Measurements from ENCODE around the gene RAB10. TPM values are rescaled to one million over a fixed set of nuclear protein-coding genes. Genes with fewer than 3 reads are reported as not detected.

RAB10 gene
- total and polyA plus RNA-seq, 2 of the 13 experiments (the other 11 are each of a cell fraction or from before 2014, with no cell fraction given) = 48.2 to 120 TPM

DNA sequence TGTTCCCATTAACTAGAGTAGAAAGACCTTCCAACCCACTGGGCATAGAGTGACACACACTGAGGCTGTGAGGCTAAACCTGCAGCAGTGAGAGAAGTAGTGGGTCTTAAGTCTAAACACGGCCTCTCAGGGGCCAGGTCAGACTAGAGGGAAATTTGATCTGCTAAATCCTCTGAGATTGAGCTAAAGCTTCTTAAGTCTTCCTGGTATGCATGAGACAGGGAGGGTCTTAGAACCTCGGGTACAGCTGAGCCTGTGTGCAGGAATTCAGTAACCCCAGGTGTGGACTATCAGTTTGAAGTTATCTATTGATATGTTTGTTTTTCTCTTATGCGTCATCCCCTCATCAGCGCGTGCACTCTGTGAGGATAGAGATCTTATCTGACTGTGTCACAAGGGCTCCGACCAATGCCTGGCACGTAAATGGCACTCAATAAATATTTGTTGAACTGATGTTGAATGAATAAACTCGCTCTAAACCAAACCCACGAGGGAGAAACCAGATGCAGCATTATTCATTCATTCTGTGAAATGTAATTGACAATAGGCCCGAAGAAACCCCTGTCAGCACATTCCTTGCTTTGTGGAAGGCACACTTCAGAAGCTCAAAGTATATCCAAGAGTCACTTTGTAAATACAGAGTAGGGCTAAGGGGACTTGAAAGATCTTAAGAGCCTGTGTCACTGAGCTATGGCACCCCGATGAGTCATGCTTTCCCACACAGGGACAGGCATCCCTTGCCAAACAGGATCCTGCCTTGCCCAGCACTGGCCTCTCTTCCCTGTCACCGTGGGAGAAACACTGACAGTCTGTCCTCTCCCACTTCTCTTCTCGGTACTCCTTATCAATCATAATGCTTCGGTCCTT, 21.7 kb upstream of the RAB10 start (continued):
- TF ChIP-seq ZNF674 (CRISPR knock-in tag; IDR thresholded peaks at IDR 0.05; ENCODE audit: low read depth) (no peak), ETV6 (CRISPR knock-in tag; conservative IDR thresholded peaks at IDR 0.05) (no peak), ZNF768 (CRISPR knock-in tag; IDR thresholded peaks at IDR 0.05) (no peak), ZNF883 (CRISPR knock-in tag; IDR thresholded peaks at IDR 0.05; ENCODE audit: not compliant biosample characterization) (no peak), SMYD3 (CRISPR knock-in tag; IDR thresholded peaks at IDR 0.05) (no peak), FOXO4 (CRISPR knock-in tag; conservative IDR thresholded peaks at IDR 0.05) (no peak), POLR2AphosphoS2 (IDR thresholded peaks at IDR 0.05; ENCODE audit: low read depth, low read length) (no peak), TCF7 (IDR thresholded peaks at IDR 0.05; ENCODE audit: low read depth) (peak; percentile 90), ZNF253 (CRISPR knock-in tag; IDR thresholded peaks at IDR 0.05; ENCODE audit: borderline replicate concordance) (no peak), ZNF451 (CRISPR knock-in tag; IDR thresholded peaks at IDR 0.05) (no peak), ZFP90 (CRISPR knock-in tag; IDR thresholded peaks at IDR 0.05; ENCODE audit: borderline replicate concordance) (no peak), BCLAF1 (IDR thresholded peaks at IDR 0.05) (no peak), NR2F6 (IDR thresholded peaks at IDR 0.05) (peak; percentile 40), NR2F6 (CRISPR knock-in tag; IDR thresholded peaks at IDR 0.05) (no peak), U2AF2 (IDR thresholded peaks at IDR 0.05; ENCODE audit: low read depth, low read length) (no peak), ZFP36L1 (CRISPR knock-in tag; IDR thresholded peaks at IDR 0.05) (no peak), MEIS2 (CRISPR knock-in tag; IDR thresholded peaks at IDR 0.05) (0 out of 2 replicates have a peak, but pooled peaks have one; percentile 36), ZNF781 (CRISPR knock-in tag; IDR thresholded peaks at IDR 0.05; ENCODE audit: borderline replicate concordance, not compliant biosample characterization) (no peak), ZFP62 (CRISPR knock-in tag; IDR thresholded peaks at IDR 0.05) (no peak), SRF (IDR thresholded peaks at IDR 0.05; ENCODE audit: low read depth, low read length) (no peak), NCOA1 (CRISPR knock-in tag; IDR thresholded peaks at IDR 0.05) (no peak), MZF1 (CRISPR knock-in tag; IDR thresholded peaks at IDR 0.05; ENCODE audit: borderline replicate concordance) (no peak)
- TF ChIP-seq, protein P1, sequence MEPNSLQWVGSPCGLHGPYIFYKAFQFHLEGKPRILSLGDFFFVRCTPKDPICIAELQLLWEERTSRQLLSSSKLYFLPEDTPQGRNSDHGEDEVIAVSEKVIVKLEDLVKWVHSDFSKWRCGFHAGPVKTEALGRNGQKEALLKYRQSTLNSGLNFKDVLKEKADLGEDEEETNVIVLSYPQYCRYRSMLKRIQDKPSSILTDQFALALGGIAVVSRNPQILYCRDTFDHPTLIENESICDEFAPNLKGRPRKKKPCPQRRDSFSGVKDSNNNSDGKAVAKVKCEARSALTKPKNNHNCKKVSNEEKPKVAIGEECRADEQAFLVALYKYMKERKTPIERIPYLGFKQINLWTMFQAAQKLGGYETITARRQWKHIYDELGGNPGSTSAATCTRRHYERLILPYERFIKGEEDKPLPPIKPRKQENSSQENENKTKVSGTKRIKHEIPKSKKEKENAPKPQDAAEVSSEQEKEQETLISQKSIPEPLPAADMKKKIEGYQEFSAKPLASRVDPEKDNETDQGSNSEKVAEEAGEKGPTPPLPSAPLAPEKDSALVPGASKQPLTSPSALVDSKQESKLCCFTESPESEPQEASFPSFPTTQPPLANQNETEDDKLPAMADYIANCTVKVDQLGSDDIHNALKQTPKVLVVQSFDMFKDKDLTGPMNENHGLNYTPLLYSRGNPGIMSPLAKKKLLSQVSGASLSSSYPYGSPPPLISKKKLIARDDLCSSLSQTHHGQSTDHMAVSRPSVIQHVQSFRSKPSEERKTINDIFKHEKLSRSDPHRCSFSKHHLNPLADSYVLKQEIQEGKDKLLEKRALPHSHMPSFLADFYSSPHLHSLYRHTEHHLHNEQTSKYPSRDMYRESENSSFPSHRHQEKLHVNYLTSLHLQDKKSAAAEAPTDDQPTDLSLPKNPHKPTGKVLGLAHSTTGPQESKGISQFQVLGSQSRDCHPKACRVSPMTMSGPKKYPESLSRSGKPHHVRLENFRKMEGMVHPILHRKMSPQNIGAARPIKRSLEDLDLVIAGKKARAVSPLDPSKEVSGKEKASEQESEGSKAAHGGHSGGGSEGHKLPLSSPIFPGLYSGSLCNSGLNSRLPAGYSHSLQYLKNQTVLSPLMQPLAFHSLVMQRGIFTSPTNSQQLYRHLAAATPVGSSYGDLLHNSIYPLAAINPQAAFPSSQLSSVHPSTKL (CRISPR knock-in tag; IDR thresholded peaks at IDR 0.05) = peak; percentile 88

Measured in HepG2 (cell line).